ENCODE results near the gene KLHL29.

GRCh38 chr2:23373666-23374065 is 11.3 kb upstream of the KLHL29 start:
- no peak for TF ChIP-seq TAF1 (IDR thresholded peaks at IDR 0.05; ENCODE audit: borderline replicate concordance, insufficient read depth, low read length)
- no peak for TF ChIP-seq POLR2AphosphoS5 (IDR thresholded peaks at IDR 0.05; ENCODE audit: low read depth, low read length)
- no peak for TF ChIP-seq SIN3A (IDR thresholded peaks at IDR 0.05; ENCODE audit: borderline replicate concordance, insufficient read depth, low read length)
